ENCODE measurements around the gene SH3PXD2A.

GRCh38 chr10:103676851-103677417 is 178.4 kb downstream of the SH3PXD2A start:
- TF ChIP-seq CTCF (IDR thresholded peaks at IDR 0.05) (no peak), EZH2 (IDR thresholded peaks at IDR 0.05) (no peak)

Data from neural progenitor cell (in vitro differentiated cells).